Lower leg skin (tissue), 3 donors: ENCODE results near the gene MROH9.

Experiments used
- CTCF ChIP-seq, 3 donors: fragments of 450-650 bp; IDR thresholded peaks; one replicate each; pipeline ENCODE4 v1.5.1; 2016; ENCODE audit warnings: antibody characterized with exemption in 3 of 3, mild to moderate bottlenecking in 3 of 3, moderate library complexity in 2 of 3
- POLR2A ChIP-seq, 2 donors: fragments of 450-650 bp; IDR thresholded peaks; one replicate each; pipeline ENCODE4 v1.6.1; 2016 to 2017; ENCODE audit warnings: antibody characterized with exemption in 2 of 2, mild to moderate bottlenecking in 1 of 2, moderate library complexity in 1 of 2

GRCh38 chr1:171083222-171083621 lies 147.9 kb downstream of the MROH9 start:
- TF ChIP-seq CTCF (IDR thresholded peaks at IDR 0.05) (no peak), POLR2A (IDR thresholded peaks at IDR 0.05) (no peak)
